Keratinocyte (primary cell): Measurements from ENCODE around the gene TET2. TPM values are rescaled to one million over a fixed set of nuclear protein-coding genes. Genes with fewer than 3 reads are reported as not detected.

ENCODE experiments used
- DNase-seq: peaks from one replicate; pipeline ENCODE4 v3.0.0-alpha.2; 2011; ENCODE audit warnings: low read depth, missing footprints, low spot score
- FAIRE-seq: peaks from 2 replicates; lab custom pipeline; 2011; peaks lifted over from hg19 to GRCh38; lab: Jason Lieb, UNC
- H2AFZ ChIP-seq: 2 replicates; pipeline ENCODE4 v1.6.0; 2012; ENCODE audit warnings: low read length, control low read depth, inconsistent platforms; ENCODE audit not compliant: control insufficient read depth
- H3K27ac ChIP-seq: 2 replicates; pipeline ENCODE4 v1.5.1; 2011; ENCODE audit warnings: low read length; ENCODE audit not compliant: control insufficient read depth, insufficient read depth
- H3K27me3 ChIP-seq: 3 replicates; pipeline ENCODE4 v1.6.0; 2011; ENCODE audit warnings: low read length; ENCODE audit not compliant: control insufficient read depth, insufficient read depth; ENCODE audit errors: extremely low read depth
- H3K36me3 ChIP-seq, 2 experiments: 2 replicates in 1 of 2; 3 replicates in 1 of 2; pipeline ENCODE4 v1.5.1; 2011; ENCODE audit warnings: low read length in 2 of 2, mild to moderate bottlenecking in 1 of 2; ENCODE audit not compliant: control insufficient read depth in 2 of 2, insufficient read depth in 2 of 2; ENCODE audit errors: extremely low read depth in 1 of 2
- H3K4me1 ChIP-seq: 3 replicates; pipeline ENCODE4 v1.5.1; 2011; ENCODE audit warnings: low read length; ENCODE audit not compliant: control insufficient read depth, insufficient read depth; ENCODE audit errors: extremely low read depth
- H3K4me2 ChIP-seq: 3 replicates; pipeline ENCODE4 v1.6.0; 2011; ENCODE audit warnings: low read depth, low read length; ENCODE audit not compliant: control insufficient read depth, insufficient read depth; ENCODE audit errors: extremely low read depth
- H3K4me3 ChIP-seq, 3 experiments: fragments of 200-600 bp in 1 of 3; sonication (generic) in 1 of 3; 2 replicates in 2 of 3; 3 replicates in 1 of 3; pipeline ENCODE4 v1.5.1; 2011 to 2016; ENCODE audit warnings: low read length in 3 of 3, mild to moderate bottlenecking in 3 of 3, control low read depth in 2 of 3, inconsistent platforms in 1 of 3, low read depth in 1 of 3, mixed read lengths in 1 of 3, mixed run types in 1 of 3, moderate library complexity in 1 of 3; ENCODE audit not compliant: control insufficient read depth in 2 of 3, insufficient read depth in 2 of 3; ENCODE audit errors: extremely low read depth in 1 of 3
- H3K79me2 ChIP-seq: 2 replicates; pipeline ENCODE4 v1.6.0; 2012; ENCODE audit warnings: low read length; ENCODE audit not compliant: control insufficient read depth, insufficient read depth
- H3K9ac ChIP-seq: 3 replicates; pipeline ENCODE4 v1.6.0; 2011; ENCODE audit warnings: low read length; ENCODE audit not compliant: control insufficient read depth, insufficient read depth; ENCODE audit errors: extremely low read depth
- H3K9me1 ChIP-seq: 3 replicates; pipeline ENCODE4 v1.6.0; 2011; ENCODE audit warnings: low read length; ENCODE audit not compliant: control insufficient read depth, insufficient read depth; ENCODE audit errors: extremely low read depth
- H3K9me3 ChIP-seq: 2 replicates; pipeline ENCODE4 v1.5.1; 2012; ENCODE audit warnings: low read depth, low read length; ENCODE audit not compliant: control insufficient read depth
- H4K20me1 ChIP-seq: 3 replicates; pipeline ENCODE4 v1.6.0; 2011; ENCODE audit warnings: low read length; ENCODE audit not compliant: control insufficient read depth, insufficient read depth; ENCODE audit errors: extremely low read depth
- EZH2 ChIP-seq: IDR thresholded peaks from one replicate; pipeline ENCODE4 v1.6.1; 2012; ENCODE audit warnings: inconsistent platforms, mild to moderate bottlenecking, low read length, moderate library complexity
- dilution Hi-C: fragments of 300-500 bp; cut with MboI; formaldehyde crosslinking; loops from one replicate; pipeline ENCODE4 v1.7.0; 2020; ENCODE audit warnings: low sequenced_read_pairs; ENCODE audit not compliant: extremely low pct_ligation_motif_present
- polyA plus RNA-seq, 5 experiments: library from polyadenylated mRNA; depleted of rRNA in 3 of 5; stranded (reverse) in 3 of 5; stranded (forward) in 1 of 5; unstranded in 1 of 5; fragments of >200 nt; gene quantifications; 1 replicate in 1 of 5; 2 replicates in 3 of 5; 3 replicates in 1 of 5; pipeline versions ENCODE4 v1.2.1 to v1.2.3, GENCODE V29; 2011 to 2012; ENCODE audit warnings: missing spikeins in 2 of 5, low read depth in 1 of 5, low replicate concordance in 1 of 5
- TF ChIP-seq, protein P1 (sequence below), 3 experiments: IDR thresholded peaks in 1 of 3; conservative IDR thresholded peaks in 1 of 3; optimal IDR thresholded peaks in 1 of 3; 2 replicates in 2 of 3; 3 replicates in 1 of 3; pipeline versions ENCODE3 to v1.5.1; 2011; ENCODE audit warnings: low read length in 3 of 3, mild to moderate bottlenecking in 3 of 3, moderate library complexity in 2 of 3, control low read depth in 1 of 3, inconsistent platforms in 1 of 3; ENCODE audit not compliant: insufficient read depth in 2 of 3; ENCODE audit errors: extremely low read depth in 1 of 3

The TET2 gene
- polyA plus RNA-seq, 1 donor (not counting 4 experiments of a cell fraction or from before 2014, with no cell fraction given) = 9.6 TPM

- TF ChIP-seq, protein P1, sequence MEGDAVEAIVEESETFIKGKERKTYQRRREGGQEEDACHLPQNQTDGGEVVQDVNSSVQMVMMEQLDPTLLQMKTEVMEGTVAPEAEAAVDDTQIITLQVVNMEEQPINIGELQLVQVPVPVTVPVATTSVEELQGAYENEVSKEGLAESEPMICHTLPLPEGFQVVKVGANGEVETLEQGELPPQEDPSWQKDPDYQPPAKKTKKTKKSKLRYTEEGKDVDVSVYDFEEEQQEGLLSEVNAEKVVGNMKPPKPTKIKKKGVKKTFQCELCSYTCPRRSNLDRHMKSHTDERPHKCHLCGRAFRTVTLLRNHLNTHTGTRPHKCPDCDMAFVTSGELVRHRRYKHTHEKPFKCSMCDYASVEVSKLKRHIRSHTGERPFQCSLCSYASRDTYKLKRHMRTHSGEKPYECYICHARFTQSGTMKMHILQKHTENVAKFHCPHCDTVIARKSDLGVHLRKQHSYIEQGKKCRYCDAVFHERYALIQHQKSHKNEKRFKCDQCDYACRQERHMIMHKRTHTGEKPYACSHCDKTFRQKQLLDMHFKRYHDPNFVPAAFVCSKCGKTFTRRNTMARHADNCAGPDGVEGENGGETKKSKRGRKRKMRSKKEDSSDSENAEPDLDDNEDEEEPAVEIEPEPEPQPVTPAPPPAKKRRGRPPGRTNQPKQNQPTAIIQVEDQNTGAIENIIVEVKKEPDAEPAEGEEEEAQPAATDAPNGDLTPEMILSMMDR (optimal IDR thresholded peaks at IDR 0.05 in 1 of 3, IDR thresholded peaks at IDR 0.05 in 1 of 3, conservative IDR thresholded peaks at IDR 0.05 in 1 of 3; ENCODE audit: extremely low read depth in 1 of 3, insufficient read depth in 2 of 3, low read length in 3 of 3) = no peak
- no peak for TF ChIP-seq EZH2
- no peak for DNase-seq
- dilution Hi-C loops = no loop called here
- H3K36me3 ChIP-seq = peaks cover 3 to 6% of the 10 kb centered on the region in 2 experiments
- H4K20me1 ChIP-seq = no peaks in the 10 kb centered on the region
- H3K9me3 ChIP-seq = no peaks in the 10 kb centered on the region
- H3K4me2 ChIP-seq = no peak overlapping the region
- H3K27me3 ChIP-seq = no peaks in the 10 kb centered on the region
- H3K4me3 ChIP-seq = no peak overlapping the region
- no peak overlapping the region for H3K9ac ChIP-seq
- H2AFZ ChIP-seq = no peak overlapping the region
- no peak overlapping the region for H3K27ac ChIP-seq
- H3K79me2 ChIP-seq = peaks cover 5% of the 10 kb centered on the region
- no peak for FAIRE-seq
- peaks cover 25% of the 10 kb centered on the region for H3K4me1 ChIP-seq
- no peaks in the 10 kb centered on the region for H3K9me1 ChIP-seq
Observed at GRCh38 chr4:105193536-105193935, 46.9 kb downstream of the TET2 start.

GRCh38 chr4:105194328-105195231, 47.9 kb downstream of the TET2 start:
- H3K9me1 ChIP-seq = no peaks in the 10 kb centered on the region
- dilution Hi-C loops = no loop called here
- peak overlapping the region; percentile 41 for H3K27ac ChIP-seq
- H2AFZ ChIP-seq = no peak overlapping the region
- no peak overlapping the region for H3K9ac ChIP-seq
- no peaks in the 10 kb centered on the region for H3K27me3 ChIP-seq
- H3K4me3 ChIP-seq = no peak overlapping the region
- H3K36me3 ChIP-seq = peaks cover 3 to 6% of the 10 kb centered on the region in 2 experiments
- peaks cover 25% of the 10 kb centered on the region for H3K4me1 ChIP-seq
- H3K4me2 ChIP-seq = peak overlapping the region; percentile 27
- H3K9me3 ChIP-seq = no peaks in the 10 kb centered on the region
- no peak for DNase-seq
- peak; percentile 23 for FAIRE-seq
- TF ChIP-seq, protein P1 (optimal IDR thresholded peaks at IDR 0.05 in 1 of 3, IDR thresholded peaks at IDR 0.05 in 1 of 3, conservative IDR thresholded peaks at IDR 0.05 in 1 of 3; ENCODE audit: extremely low read depth in 1 of 3, insufficient read depth in 2 of 3, low read length in 3 of 3) = no peak
- H3K79me2 ChIP-seq = peaks cover 11% of the 10 kb centered on the region
- H4K20me1 ChIP-seq = no peaks in the 10 kb centered on the region
